Measurements from ENCODE around the gene SPINK14. TPM values are rescaled to one million over a fixed set of nuclear protein-coding genes. Genes with fewer than 3 reads are reported as not detected.
A peak's percentile ranks its signal among the peaks of the same experiment; 100 is the strongest.

Gene SPINK14, protein sequence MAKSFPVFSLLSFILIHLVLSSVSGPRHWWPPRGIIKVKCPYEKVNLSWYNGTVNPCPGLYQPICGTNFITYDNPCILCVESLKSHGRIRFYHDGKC
- not detected in 2 replicates for total RNA-seq (2016; rRNA removed; fragmentation: Illumina TruSeq; extraction: Trizol)
- total RNA-seq (2016; cell fraction: cytosol; rRNA removed; fragmentation: Illumina TruSeq; extraction: Trizol; ENCODE audit: low read depth) = not detected in 2 replicates
- total RNA-seq (2016; cell fraction: insoluble cytoplasmic fraction; rRNA removed; fragmentation: Illumina TruSeq; extraction: Trizol) = not detected in 2 replicates
- total RNA-seq (2016; cell fraction: membrane; rRNA removed; fragmentation: Illumina TruSeq; extraction: Trizol) = not detected in 2 replicates
- not detected in 2 replicates for total RNA-seq (2016; cell fraction: nucleus; rRNA removed; fragmentation: Illumina TruSeq; extraction: Trizol)
- polyA plus RNA-seq (2011; rRNA removed) = not detected in 2 replicates
- polyA plus RNA-seq (2011; cell fraction: cytosol; rRNA removed) = not detected in 2 replicates
- polyA plus RNA-seq (2011; cell fraction: nucleus; rRNA removed) = not detected in 2 replicates
- not detected in 2 replicates for polyA plus RNA-seq (2012)
- polyA plus RNA-seq (2016; cell fraction: cytosol; fragmentation: Illumina TruSeq; extraction: Trizol; ENCODE audit: low read depth) = not detected in 2 replicates
- polyA plus RNA-seq (2016; cell fraction: insoluble cytoplasmic fraction; fragmentation: Illumina TruSeq; extraction: Trizol; ENCODE audit: low read depth) = not detected in 2 replicates
- not detected in 2 replicates for polyA plus RNA-seq (2016; cell fraction: membrane; fragmentation: Illumina TruSeq; extraction: Trizol; ENCODE audit: low read depth)
- not detected in 2 replicates for polyA plus RNA-seq (2016; cell fraction: nucleus; fragmentation: Illumina TruSeq; extraction: Trizol; ENCODE audit: insufficient read depth, low read depth)
- not detected in 2 replicates for polyA minus RNA-seq (2011; rRNA and poly(A)+ RNA removed; ENCODE audit: low replicate concordance)
- not detected in 2 replicates for polyA minus RNA-seq (2011; cell fraction: cytosol; rRNA and poly(A)+ RNA removed)
- polyA minus RNA-seq (2011; cell fraction: nucleus; rRNA and poly(A)+ RNA removed) = not detected in 2 replicates
- Bru-seq, nascent RNA = not detected
- percentile 14 among the genes with signal in this experiment for BruChase-seq, experiment 1, labeled RNA remaining after a 6-hour chase
- percentile 19 among the genes with signal in this experiment for BruChase-seq, experiment 2, labeled RNA remaining after a 2-hour chase
- long read RNA-seq, experiment 1 = 0 reads
- long read RNA-seq, experiment 2 = 0 reads

DNA sequence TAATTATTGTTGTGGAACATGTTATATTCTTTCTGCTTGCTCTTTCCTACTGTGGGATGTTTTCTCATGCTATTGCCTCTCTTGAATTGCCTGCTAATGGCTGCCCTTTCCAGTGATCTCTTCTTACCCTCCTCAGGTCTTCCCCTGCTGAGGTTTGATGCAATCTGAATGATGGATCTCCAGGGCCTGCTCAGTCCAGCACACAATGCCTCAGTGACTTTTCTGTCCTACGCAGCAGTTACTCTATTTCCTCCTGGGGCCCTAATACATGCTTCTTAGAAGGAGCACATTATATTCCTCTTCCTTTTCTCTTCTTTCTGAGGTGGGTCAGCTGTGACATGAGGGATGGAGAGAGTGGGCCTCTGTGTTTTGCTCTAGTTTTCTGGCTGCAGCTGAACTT is at the start of gene SPINK14:
TSS of gene SPINK14 (plus strand) at position 301 of the 400 bp plus-strand sequence. CDS start 1,187 bp downstream, outside the sequence.
- H3K36me3 ChIP-seq (replicated peaks in 1 of 2; ENCODE audit: control insufficient read depth in 1 of 2, insufficient read depth in 2 of 2, low read length in 2 of 2) = no peaks in the 10 kb centered on the region

More for the DNA sequence above, at the start of gene SPINK14:
- POLR2A ChIA-PET = no interaction called here
- intact Hi-C loops (cut with micrococcal nuclease; ENCODE audit: unreplicated experiment) = no loop called here
- no peak for DNase-seq (ENCODE audit: low spot score)
- H3K4me2 ChIP-seq (ENCODE audit: low read depth, low read length) = no peak within 1 kb of the TSS
- H3K4me1 ChIP-seq (ENCODE audit: insufficient read depth, low read length) = no peaks in the 10 kb centered on the region
- BruUV-seq (replicated peaks) = no TSS peak
- H3K4me3 ChIP-seq (replicated peaks in 1 of 3; ENCODE audit: insufficient read depth in 1 of 3, low read depth in 2 of 3, low read length in 3 of 3) = no peak within 1 kb of the TSS
- no peaks in the 10 kb centered on the region for H3K9me3 ChIP-seq (ENCODE audit: low read length)
- no peaks in the 10 kb centered on the region for H4K20me1 ChIP-seq (ENCODE audit: insufficient read depth, low read length)
- no peak for ATAC-seq
- H2AFZ ChIP-seq (ENCODE audit: low read length) = no peak within 1 kb of the TSS
- H3K9ac ChIP-seq (ENCODE audit: insufficient read depth, low read depth, low read length) = no peak within 1 kb of the TSS
- no peak within 1 kb of the TSS for H3K27ac ChIP-seq (ENCODE audit: extremely low read length, insufficient read depth, low read length)
- no peak for FAIRE-seq
- H3K27me3 ChIP-seq (ENCODE audit: control insufficient read depth in 1 of 2, insufficient read depth in 2 of 2, low read length in 2 of 2) = no peaks in the 10 kb centered on the region
- WGBS (ENCODE audit: low lambda C conversion rate) = 7% methylated on average over 1 of the region's 1 CpG
- TF ChIP-seq NR2F2 (IDR thresholded peaks at IDR 0.05; ENCODE audit: borderline replicate concordance, low read depth) = no peak
- TF ChIP-seq ZFP62 (CRISPR knock-in tag; IDR thresholded peaks at IDR 0.05) = no peak
- TF ChIP-seq, protein P1, sequence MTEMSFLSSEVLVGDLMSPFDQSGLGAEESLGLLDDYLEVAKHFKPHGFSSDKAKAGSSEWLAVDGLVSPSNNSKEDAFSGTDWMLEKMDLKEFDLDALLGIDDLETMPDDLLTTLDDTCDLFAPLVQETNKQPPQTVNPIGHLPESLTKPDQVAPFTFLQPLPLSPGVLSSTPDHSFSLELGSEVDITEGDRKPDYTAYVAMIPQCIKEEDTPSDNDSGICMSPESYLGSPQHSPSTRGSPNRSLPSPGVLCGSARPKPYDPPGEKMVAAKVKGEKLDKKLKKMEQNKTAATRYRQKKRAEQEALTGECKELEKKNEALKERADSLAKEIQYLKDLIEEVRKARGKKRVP (CRISPR knock-in tag; IDR thresholded peaks at IDR 0.05) = 0 out of 4 replicates have a peak, but pooled peaks of 1 of the 2 experiments have one; percentile 17
- no peak for TF ChIP-seq HNF4G (IDR thresholded peaks at IDR 0.05; ENCODE audit: borderline replicate concordance, low read depth, low read length)
- TF ChIP-seq HNF4G (CRISPR knock-in tag; IDR thresholded peaks at IDR 0.05; ENCODE audit: borderline replicate concordance, low read depth) = no peak
- CTCF ChIA-PET (ENCODE audit: low intra/inter-chr PET ratio, low total read pairs) = no interaction called here
- no peaks in the 10 kb centered on the region for H3K79me2 ChIP-seq (ENCODE audit: insufficient read depth, low read length)
- in situ Hi-C loops (cut with HindIII; ENCODE audit: extremely low pct_ligation_motif_present, low pct_unique_long_range_greater_than_20kb) = no loop called here
